Subcutaneous abdominal adipose tissue (tissue), 5 donors: ENCODE data around the gene OR13H1.
"Not testable (repeated sequence)": the region's sequence is repeated elsewhere in the genome, so short reads cannot be mapped to it uniquely, and the experiment has no call there.

Experiments
- H3K27ac ChIP-seq: one replicate; pipeline ENCODE4 v1.7.0; 2013; ENCODE audit warnings: low read depth, mild to moderate bottlenecking, inconsistent platforms, low read length, moderate library complexity
- H3K27me3 ChIP-seq, 5 donors: one replicate each; pipeline ENCODE4 v1.7.0; 2013; ENCODE audit warnings: low read length in 5 of 5, inconsistent platforms in 1 of 5; ENCODE audit not compliant: control insufficient read depth in 5 of 5, insufficient read depth in 4 of 5
- H3K36me3 ChIP-seq, 5 donors: one replicate each; pipeline ENCODE4 v1.7.0; 2013; ENCODE audit warnings: low read length in 5 of 5; ENCODE audit not compliant: control insufficient read depth in 5 of 5, insufficient read depth in 5 of 5
- H3K4me1 ChIP-seq, 5 donors: one replicate each; pipeline ENCODE4 v1.7.0; 2013; ENCODE audit warnings: low read length in 5 of 5, mild to moderate bottlenecking in 3 of 5, moderate library complexity in 1 of 5; ENCODE audit not compliant: control insufficient read depth in 5 of 5, insufficient read depth in 5 of 5
- H3K4me3 ChIP-seq, 5 donors: one replicate each; pipeline ENCODE4 v1.7.0; 2013; ENCODE audit warnings: low read length in 5 of 5, low read depth in 1 of 5
- H3K9ac ChIP-seq, 5 donors: one replicate each; pipeline ENCODE4 v1.7.0; 2013; ENCODE audit warnings: low read length in 5 of 5, mild to moderate bottlenecking in 4 of 5, moderate library complexity in 3 of 5
- H3K9me3 ChIP-seq, 5 donors: one replicate each; pipeline ENCODE4 v1.7.0; 2013; ENCODE audit warnings: low read length in 5 of 5; ENCODE audit not compliant: control insufficient read depth in 5 of 5
- donor health status: healthy.
- donor health status: healthy.
- donor health status: healthy.
- donor health status: healthy.
- donor health status: healthy.

Gene OR13H1

GRCh38 chrX:131571348-131571747 lies 27.5 kb downstream of the OR13H1 start:
- Histone ChIP-seq H3K9me3 (no peaks in the 10 kb centered on the region), H3K4me1 (no peaks in the 10 kb centered on the region), H3K4me3 (no peak overlapping the region), H3K36me3 (no peaks in the 10 kb centered on the region), H3K27me3 (peaks cover 0 to 12% (median 4%) of the 10 kb centered on the region in 5 donors), H3K9ac (no peak overlapping the region), H3K27ac (no peak overlapping the region)

GRCh38 chrX:131572372-131573014 lies 28.6 kb downstream of the OR13H1 start:
- peaks cover 0 to 12% (median 4%) of the 10 kb centered on the region in 5 donors for H3K27me3 ChIP-seq
- H3K27ac ChIP-seq: no peak overlapping the region
- no peaks in the 10 kb centered on the region for H3K9me3 ChIP-seq
- no peak overlapping the region for H3K4me3 ChIP-seq
- no peak overlapping the region for H3K9ac ChIP-seq
- H3K36me3 ChIP-seq: no peaks in the 10 kb centered on the region
- no peaks in the 10 kb centered on the region for H3K4me1 ChIP-seq

- Histone ChIP-seq H3K4me1 (no peaks in the 10 kb centered on the region), H3K36me3 (no peaks in the 10 kb centered on the region), H3K27me3 (peaks cover 0 to 10% (median 2%) of the 10 kb centered on the region in 5 donors), H3K9me3 (no peaks in the 10 kb centered on the region), H3K9ac (no peak overlapping the region), H3K4me3 (no peak overlapping the region), H3K27ac (no peak overlapping the region)
These were observed 33.5 kb downstream of the OR13H1 start for GRCh38 chrX:131577413-131577812.

- no peak overlapping the region for H3K27ac ChIP-seq
- peaks cover 0 to 9% (median 2%) of the 10 kb centered on the region in 5 donors for H3K27me3 ChIP-seq
- H3K4me3 ChIP-seq: no peak overlapping the region
- no peaks in the 10 kb centered on the region for H3K4me1 ChIP-seq
- H3K9me3 ChIP-seq: no peaks in the 10 kb centered on the region
- no peaks in the 10 kb centered on the region for H3K36me3 ChIP-seq
- H3K9ac ChIP-seq: no peak overlapping the region
These were observed 34.3 kb downstream of the OR13H1 start for GRCh38 chrX:131577999-131578734.

- H3K9ac ChIP-seq, H3K27ac ChIP-seq, H3K4me1 ChIP-seq, H3K27me3 ChIP-seq, H3K36me3 ChIP-seq, H3K9me3 ChIP-seq, H3K4me3 ChIP-seq: not testable (repeated sequence)
These were observed 35.0 kb downstream of the OR13H1 start for GRCh38 chrX:131578735-131579367.

- peaks cover 0 to 13% (median 3%) of the 10 kb centered on the region in 5 donors for H3K27me3 ChIP-seq
- no peak overlapping the region for H3K27ac ChIP-seq
- H3K9ac ChIP-seq: no peak overlapping the region
- no peak overlapping the region for H3K4me3 ChIP-seq
- no peaks in the 10 kb centered on the region for H3K36me3 ChIP-seq
- H3K9me3 ChIP-seq: no peaks in the 10 kb centered on the region
- no peaks in the 10 kb centered on the region for H3K4me1 ChIP-seq
These were observed 45.1 kb downstream of the OR13H1 start for GRCh38 chrX:131588995-131589394.
